Measurements from ENCODE around the gene STEAP1B.

STEAP1B gene

DNA sequence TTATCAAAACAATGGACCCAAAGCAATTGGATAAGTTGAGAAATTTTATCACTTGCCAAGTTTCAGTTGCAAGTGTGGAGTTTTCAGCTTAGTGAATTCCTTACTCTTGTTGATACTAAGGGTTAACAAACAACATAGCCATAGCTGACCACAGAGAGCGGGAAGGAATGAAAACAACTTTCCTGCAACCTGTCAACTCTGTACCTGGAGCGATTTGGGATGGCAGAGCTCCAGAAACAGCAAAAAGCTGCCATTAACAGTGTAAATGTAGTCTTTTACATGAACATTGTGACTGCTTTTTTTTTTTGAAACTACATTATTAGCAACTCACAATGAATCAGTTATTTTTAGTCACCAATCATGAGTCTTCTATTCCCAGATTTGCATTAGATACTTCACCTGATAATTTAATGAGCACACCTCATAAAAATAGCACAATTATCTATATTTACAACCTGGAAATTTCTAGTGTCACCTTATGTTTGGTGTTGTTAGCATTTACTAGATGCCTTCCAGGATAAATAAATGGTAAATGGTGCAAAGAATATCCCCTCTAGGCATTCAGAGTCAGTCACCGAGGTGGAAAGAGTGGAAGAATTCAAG is 95.5 kb downstream of the STEAP1B start:
- TF ChIP-seq, protein P1, sequence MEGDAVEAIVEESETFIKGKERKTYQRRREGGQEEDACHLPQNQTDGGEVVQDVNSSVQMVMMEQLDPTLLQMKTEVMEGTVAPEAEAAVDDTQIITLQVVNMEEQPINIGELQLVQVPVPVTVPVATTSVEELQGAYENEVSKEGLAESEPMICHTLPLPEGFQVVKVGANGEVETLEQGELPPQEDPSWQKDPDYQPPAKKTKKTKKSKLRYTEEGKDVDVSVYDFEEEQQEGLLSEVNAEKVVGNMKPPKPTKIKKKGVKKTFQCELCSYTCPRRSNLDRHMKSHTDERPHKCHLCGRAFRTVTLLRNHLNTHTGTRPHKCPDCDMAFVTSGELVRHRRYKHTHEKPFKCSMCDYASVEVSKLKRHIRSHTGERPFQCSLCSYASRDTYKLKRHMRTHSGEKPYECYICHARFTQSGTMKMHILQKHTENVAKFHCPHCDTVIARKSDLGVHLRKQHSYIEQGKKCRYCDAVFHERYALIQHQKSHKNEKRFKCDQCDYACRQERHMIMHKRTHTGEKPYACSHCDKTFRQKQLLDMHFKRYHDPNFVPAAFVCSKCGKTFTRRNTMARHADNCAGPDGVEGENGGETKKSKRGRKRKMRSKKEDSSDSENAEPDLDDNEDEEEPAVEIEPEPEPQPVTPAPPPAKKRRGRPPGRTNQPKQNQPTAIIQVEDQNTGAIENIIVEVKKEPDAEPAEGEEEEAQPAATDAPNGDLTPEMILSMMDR (IDR thresholded peaks at IDR 0.05; ENCODE audit: insufficient read depth, low read length, missing control alignments) = no peak
- ChIA-PET CTCF (no interaction called here), POLR2A (no interaction called here)
- H3K4me3 ChIP-seq (ENCODE audit: low read depth, low read length) = no peak overlapping the region
- DNase-seq (ENCODE audit: low read depth, low spot score) = no peak

DNA sequence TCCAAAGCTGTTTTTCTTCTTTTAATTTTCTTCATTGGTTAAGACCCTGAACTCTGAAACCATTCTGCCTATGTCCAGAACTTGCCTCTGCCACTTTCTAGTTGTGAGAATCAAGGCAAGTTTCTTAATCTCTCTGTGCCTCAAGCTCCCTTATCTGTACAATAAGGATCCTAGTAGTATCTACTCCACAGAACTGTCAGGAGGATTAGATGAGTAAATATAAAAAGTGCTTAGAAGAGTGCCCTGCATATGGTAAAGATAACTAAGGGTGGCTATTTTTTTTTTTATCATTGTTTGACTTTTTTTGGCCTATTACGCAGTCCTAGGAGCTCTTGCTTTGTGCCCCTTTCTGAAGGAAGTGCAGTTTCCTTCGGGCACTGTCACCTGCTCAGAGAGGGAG is 96.6 kb downstream of the STEAP1B start:
- POLR2A ChIA-PET = no interaction called here
- CTCF ChIA-PET = interaction anchor here (1.2 kb wide), 1 partner anchor 13 kb away, joined by 4 read pairs; no protein-coding TSS in a partner anchor
- no peak overlapping the region for H3K4me3 ChIP-seq (ENCODE audit: low read depth, low read length)
- TF ChIP-seq, protein P1 (IDR thresholded peaks at IDR 0.05; ENCODE audit: insufficient read depth, low read length, missing control alignments) = no peak
- no peak for DNase-seq (ENCODE audit: low read depth, low spot score)

DNA sequence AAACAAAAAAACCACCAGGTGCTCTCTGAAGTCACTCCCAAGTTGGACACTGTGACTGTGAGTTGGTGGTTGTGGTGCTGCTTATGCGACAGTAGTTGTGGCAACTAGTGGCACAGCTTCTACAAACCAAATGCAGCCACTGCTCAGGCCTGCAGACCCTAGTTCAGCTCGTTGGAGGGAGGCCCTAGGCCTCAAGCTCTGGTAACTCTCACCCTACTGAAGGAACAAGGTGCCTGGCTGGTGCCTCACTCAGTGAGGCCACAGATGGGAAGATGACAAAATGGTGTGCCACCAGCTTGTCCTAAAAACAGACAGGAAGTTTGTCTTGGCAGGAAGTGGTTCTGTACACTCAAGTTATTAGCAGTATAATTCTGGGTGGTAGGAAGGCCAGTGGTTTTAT is 97.7 kb downstream of the STEAP1B start:
- CTCF ChIA-PET = no interaction called here
- no peak for DNase-seq (ENCODE audit: low read depth, low spot score)
- no peak overlapping the region for H3K4me3 ChIP-seq (ENCODE audit: low read depth, low read length)
- TF ChIP-seq, protein P1 (IDR thresholded peaks at IDR 0.05; ENCODE audit: insufficient read depth, low read length, missing control alignments) = no peak
- POLR2A ChIA-PET = no interaction called here

DNA sequence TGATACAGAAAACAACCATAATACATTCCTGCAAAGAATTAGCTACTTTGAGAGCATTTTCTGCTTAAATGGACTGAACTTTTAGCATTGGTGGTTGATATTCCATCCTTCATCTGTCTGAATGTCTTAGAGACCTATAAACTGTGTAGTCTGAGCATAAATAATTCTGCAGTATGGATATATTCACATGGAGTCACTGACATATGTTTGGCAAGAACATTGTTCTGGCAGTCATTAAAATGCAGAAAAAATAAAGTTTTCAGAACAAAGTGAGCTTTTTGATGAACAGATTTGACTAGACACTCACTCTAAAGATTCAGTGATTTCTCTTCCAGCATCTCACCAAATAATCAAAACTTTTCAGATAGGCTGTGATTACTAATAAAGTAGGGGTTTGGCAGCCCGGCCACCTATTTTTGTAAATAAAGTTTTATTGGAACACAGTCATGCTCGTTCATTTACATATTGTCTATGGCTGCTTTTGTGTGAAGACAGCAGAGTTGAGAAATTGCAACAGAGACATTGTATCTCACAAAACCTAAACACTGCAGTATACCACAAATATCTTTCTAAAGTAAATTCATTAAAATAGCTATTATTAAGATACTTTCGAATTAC is 98.9 kb downstream of the STEAP1B start:
- ChIA-PET POLR2A (no interaction called here), CTCF (interaction anchor here (1.1 kb wide), 1 partner anchor 51 kb away, joined by 3 read pairs; no protein-coding TSS in a partner anchor)
- H3K4me3 ChIP-seq (ENCODE audit: low read depth, low read length) = no peak overlapping the region
- TF ChIP-seq, protein P1 (IDR thresholded peaks at IDR 0.05; ENCODE audit: insufficient read depth, low read length, missing control alignments) = no peak
- no peak for DNase-seq (ENCODE audit: low read depth, low spot score)

DNA sequence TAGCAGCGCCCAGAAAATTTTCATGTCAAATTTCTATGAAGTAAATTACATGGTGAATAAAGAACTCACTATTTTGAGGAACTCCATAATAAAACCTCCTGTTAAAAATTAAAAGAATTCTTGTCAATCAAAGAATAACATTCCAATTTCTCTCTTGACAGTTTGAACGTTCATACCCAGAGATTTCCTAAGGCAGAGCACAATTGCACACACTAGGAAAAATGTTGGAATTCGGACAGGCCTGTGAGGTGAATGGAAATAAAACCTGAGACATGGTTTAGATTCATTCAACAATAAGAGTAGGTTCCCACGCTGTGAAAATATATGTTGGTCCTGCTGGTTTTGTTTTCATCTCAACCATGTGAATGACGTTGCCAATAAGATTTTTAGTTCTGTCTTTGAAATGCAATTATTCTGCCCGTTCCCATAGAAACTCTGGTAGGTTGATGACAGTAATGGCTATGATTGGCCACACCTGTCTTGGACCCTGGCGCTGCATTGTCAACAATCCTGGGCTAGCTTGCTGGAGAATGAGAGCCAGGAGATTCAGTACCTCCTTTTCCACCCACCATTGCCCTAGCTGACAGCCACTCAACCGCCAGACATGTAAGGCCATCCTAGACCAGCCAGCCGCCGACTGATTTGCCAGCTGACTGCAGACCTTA is 99.7 kb downstream of the STEAP1B start:
- CTCF ChIA-PET = interaction anchor here (1.2 kb wide), 1 partner anchor 52 kb away, joined by 3 read pairs; no protein-coding TSS in a partner anchor
- TF ChIP-seq, protein P1 (IDR thresholded peaks at IDR 0.05; ENCODE audit: insufficient read depth, low read length, missing control alignments) = no peak
- H3K4me3 ChIP-seq (ENCODE audit: low read depth, low read length) = no peak overlapping the region
- POLR2A ChIA-PET = no interaction called here
- no peak for DNase-seq (ENCODE audit: low read depth, low spot score)

DNA sequence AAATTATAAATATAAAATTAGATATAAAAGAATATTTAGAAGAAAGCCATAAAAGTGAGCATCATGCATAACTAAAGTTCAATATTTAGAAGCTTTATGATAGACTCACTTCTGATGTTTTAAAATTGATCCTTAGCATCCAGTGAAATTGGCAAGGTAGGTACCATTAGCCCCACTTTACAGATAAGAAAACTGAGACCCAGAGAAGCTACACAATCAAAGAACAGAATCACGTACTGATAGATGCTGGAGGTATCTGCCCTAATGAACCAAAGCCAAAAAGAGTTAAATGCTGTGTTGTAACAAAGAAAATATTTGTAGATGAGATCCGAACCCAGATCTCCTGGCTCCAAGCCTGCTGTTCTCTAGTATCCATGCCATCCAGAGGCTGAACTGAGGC is 100.4 kb downstream of the STEAP1B start:
- DNase-seq (ENCODE audit: low read depth, low spot score) = no peak
- POLR2A ChIA-PET = no interaction called here
- no peak overlapping the region for H3K4me3 ChIP-seq (ENCODE audit: low read depth, low read length)
- CTCF ChIA-PET = interaction anchor here (0.7 to 1.2 kb wide), 3 partner anchors 53 to 296 kb away, joined by 3 to 4 read pairs (median 3); no protein-coding TSS in a partner anchor
- TF ChIP-seq, protein P1 (IDR thresholded peaks at IDR 0.05; ENCODE audit: insufficient read depth, low read length, missing control alignments) = no peak

Data from AG04449 (cell line).